HEK293 (cell line): ENCODE measurements around the gene SPTLC3.

Experiments
- SETDB1 ChIP-seq: IDR thresholded peaks from one replicate; pipeline ENCODE4 v1.6.1; 2017; ENCODE audit warnings: mild to moderate bottlenecking, low read length, moderate library complexity, mixed read lengths; ENCODE audit not compliant: insufficient read length
- ZBTB21 ChIP-seq: fragments of 450-650 bp; formaldehyde crosslinking; IDR thresholded peaks from 2 replicates; pipeline ENCODE4 v1.5.1; 2017; ENCODE audit warnings: missing biosample characterization, missing genetic modification characterization
- TF ChIP-seq, protein P1 (sequence below): fragments of 450-650 bp; formaldehyde crosslinking; IDR thresholded peaks from 2 replicates; pipeline ENCODE4 v1.5.1; 2016; ENCODE audit warnings: missing biosample characterization, missing genetic modification characterization

- no peak for TF ChIP-seq ZBTB21 (tag by site-specific recombination)
- TF ChIP-seq SETDB1, result no peak
- TF ChIP-seq, protein P1, sequence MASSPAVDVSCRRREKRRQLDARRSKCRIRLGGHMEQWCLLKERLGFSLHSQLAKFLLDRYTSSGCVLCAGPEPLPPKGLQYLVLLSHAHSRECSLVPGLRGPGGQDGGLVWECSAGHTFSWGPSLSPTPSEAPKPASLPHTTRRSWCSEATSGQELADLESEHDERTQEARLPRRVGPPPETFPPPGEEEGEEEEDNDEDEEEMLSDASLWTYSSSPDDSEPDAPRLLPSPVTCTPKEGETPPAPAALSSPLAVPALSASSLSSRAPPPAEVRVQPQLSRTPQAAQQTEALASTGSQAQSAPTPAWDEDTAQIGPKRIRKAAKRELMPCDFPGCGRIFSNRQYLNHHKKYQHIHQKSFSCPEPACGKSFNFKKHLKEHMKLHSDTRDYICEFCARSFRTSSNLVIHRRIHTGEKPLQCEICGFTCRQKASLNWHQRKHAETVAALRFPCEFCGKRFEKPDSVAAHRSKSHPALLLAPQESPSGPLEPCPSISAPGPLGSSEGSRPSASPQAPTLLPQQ (tag by site-specific recombination), result no peak
Observed at GRCh38 chr20:13111249-13111911, 102.6 kb downstream of the SPTLC3 start.
